ENCODE measurements around the gene SCART1.

SCART1 gene

DNA sequence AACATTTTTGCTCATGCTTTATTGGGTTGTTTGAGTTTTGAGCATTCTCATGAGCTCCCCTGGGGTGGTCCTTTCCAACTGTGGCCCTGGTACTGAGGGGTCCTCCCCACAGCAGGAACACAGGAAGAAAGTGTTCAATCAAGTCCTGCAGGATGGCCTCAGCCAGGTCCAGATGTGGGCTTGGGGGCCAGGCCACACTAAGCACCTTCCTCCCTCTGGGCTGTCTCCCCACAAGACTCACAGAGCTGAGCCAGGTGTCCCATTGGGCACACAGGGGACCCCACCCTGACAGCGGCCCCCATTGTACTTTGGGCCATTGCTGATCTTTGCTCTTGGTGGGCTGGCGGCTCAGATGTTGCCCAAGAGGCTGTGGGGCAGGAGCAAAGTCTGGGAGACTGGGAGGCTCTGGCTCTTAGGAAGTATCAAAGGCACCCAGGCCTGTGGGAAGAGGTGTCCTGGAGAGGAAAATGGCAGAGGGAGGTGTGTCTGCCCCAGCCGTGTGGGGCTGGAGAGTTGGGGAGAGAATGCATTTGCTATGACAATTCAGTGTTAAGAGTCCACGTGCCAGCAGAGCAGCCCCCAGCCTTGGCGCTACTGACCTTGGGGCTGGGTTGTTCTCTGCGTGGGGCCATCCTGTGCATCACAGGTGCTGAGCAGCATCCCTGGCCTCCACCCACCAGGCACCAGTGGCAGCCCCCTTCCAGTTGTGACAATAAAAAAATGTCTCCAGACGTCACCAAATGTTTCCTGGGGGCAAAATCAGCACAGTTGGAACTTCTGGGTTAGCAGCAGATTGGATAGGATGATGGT, 17.8 kb downstream of the SCART1 start:
- no peak overlapping the region for H3K4me3 ChIP-seq (ENCODE audit: low read depth, low read length)
- no peak for TF ChIP-seq CTCF (IDR thresholded peaks at IDR 0.05; ENCODE audit: low read depth, low read length)
- in situ Hi-C loops (cut with HindIII; ENCODE audit: low sequenced_read_pairs): no loop called here
- DNase-seq (ENCODE audit: low read depth, low spot score): no peak

- no peak overlapping the region for H3K4me3 ChIP-seq (ENCODE audit: low read depth, low read length)
- TF ChIP-seq CTCF (IDR thresholded peaks at IDR 0.05; ENCODE audit: low read depth, low read length): no peak
- no peak for DNase-seq (ENCODE audit: low read depth, low spot score)
- in situ Hi-C loops (cut with HindIII; ENCODE audit: low sequenced_read_pairs): no loop called here
Observed at GRCh38 chr10:133473270-133473669, 19.5 kb downstream of the SCART1 start.

DNA sequence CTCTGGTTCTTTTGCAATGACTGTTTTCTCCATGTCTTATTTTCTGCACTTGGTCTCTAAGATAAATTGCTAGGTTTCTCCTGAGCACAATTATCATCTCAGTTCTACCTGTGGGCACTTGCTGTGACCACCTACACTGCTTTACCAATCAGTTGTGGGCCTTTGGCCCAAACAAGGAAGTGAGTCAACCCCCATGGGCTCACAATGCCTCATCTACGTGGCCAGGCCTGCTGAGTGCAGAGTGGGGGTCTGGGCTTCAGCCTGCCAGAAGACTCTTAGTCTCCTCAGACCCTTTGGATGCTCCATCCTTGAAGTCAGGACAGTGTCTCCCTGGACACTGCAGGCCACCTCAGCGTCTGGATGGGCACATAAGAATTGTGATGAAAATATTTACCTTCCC, 20.3 kb downstream of the SCART1 start:
- no peak for DNase-seq (ENCODE audit: low read depth, low spot score)
- no peak overlapping the region for H3K4me3 ChIP-seq (ENCODE audit: low read depth, low read length)
- TF ChIP-seq CTCF (IDR thresholded peaks at IDR 0.05; ENCODE audit: low read depth, low read length): no peak
- in situ Hi-C loops (cut with HindIII; ENCODE audit: low sequenced_read_pairs): no loop called here

DNA sequence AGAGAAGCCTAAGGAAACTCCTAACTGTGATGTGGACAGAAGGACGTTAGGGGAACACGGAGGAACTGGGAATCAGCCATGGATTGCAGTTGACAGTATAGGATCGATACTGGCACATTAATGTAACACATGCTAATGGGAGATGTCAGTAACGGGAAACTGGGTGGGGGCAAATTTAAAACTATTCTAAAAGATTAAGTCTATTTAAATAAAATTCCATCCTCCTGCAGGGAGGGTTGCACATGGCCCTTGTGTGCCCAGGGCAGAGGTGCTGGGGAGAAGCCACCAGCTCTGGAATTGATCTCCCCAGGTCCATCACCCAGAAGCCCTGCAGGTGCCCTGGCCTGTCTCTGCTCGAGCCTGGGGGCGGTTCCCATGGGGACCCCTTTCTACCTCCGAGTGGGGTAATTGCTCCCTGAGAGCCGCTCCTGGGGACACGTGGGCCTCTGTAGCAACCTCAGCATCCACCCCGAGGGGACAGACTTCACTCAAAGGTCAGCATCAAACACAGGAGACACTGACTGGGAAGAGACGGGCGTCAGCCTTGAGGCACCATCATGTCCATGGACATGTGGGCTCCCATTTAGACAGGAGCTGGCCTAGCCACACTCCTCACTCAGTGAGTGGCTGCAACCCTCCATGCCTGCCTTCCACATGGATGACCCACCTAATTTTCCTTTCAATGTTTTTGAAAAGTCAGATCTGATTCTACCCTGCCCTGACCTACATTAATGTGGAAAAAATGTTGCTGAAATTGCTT, 21.1 kb downstream of the SCART1 start:
- DNase-seq (ENCODE audit: low read depth, low spot score): no peak

DNA sequence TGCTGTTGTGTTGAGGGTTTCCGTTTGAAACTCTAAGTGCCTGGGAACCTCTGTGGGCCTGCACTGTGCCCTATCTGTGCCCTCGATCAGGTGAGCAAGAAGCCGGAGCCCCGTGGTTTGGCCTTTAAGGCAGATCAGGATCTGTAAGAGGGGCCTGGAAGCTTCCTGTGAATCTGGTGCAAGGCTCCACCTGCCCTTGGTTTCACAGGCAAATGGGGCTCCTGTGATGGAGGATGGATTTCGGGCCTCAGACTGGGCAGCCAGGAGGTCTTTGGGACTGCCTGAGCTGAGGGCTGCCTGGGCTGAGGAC, 21.6 kb downstream of the SCART1 start:
- no peak overlapping the region for H3K4me3 ChIP-seq (ENCODE audit: low read depth, low read length)
- in situ Hi-C loops (cut with HindIII; ENCODE audit: low sequenced_read_pairs): no loop called here
- no peak for TF ChIP-seq CTCF (IDR thresholded peaks at IDR 0.05; ENCODE audit: low read depth, low read length)
- no peak for DNase-seq (ENCODE audit: low read depth, low spot score)

More for the DNA sequence above, 21.1 kb downstream of the SCART1 start:
- in situ Hi-C loops (cut with HindIII; ENCODE audit: low sequenced_read_pairs): no loop called here
- no peak for TF ChIP-seq CTCF (IDR thresholded peaks at IDR 0.05; ENCODE audit: low read depth, low read length)
- H3K4me3 ChIP-seq (ENCODE audit: low read depth, low read length): no peak overlapping the region

DNA sequence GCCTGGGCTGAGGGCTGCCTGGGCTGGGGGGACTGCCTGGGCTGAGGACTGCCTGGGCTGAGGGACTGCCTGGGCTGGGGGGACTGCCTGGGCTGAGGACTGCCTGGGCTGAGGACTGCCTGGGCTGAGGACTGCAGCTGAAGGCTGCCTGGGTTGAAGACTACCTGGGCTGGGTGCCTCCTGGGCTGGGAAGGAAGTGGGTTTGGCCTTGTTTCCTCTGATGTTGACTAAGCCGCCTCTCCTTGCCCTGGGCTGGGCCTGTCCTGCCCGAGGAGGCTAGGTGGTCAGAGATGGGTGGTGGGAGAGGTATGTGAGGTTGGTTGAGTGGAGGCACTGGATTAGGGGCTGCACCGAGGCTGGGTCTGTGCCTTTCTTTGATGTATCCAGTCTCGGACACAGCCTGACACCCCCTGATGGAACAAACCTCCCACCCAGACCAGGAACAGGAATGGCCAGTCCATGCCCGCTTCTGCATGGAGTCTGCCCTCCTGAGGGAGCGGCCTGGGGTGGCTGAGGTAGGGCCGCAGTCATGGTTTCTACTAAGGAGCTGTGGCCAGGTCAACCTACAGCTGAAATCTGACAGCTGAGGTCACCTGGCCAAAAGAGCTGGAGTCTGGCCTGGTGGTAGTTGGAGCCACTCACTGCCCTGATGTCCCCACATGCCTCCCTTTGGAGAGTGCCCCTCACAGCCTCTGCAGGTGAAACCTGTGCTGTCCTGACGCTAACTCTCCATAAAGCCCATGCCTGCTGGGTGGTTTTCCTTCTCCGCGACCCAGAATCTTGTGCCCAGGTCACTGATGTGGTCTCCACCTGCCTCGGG, 22.3 kb downstream of the SCART1 start:
- no peak for TF ChIP-seq CTCF (IDR thresholded peaks at IDR 0.05; ENCODE audit: low read depth, low read length)
- DNase-seq (ENCODE audit: low read depth, low spot score): no peak
- no peak overlapping the region for H3K4me3 ChIP-seq (ENCODE audit: low read depth, low read length)
- in situ Hi-C loops (cut with HindIII; ENCODE audit: low sequenced_read_pairs): no loop called here
